Ascending aorta (tissue), 2 donors: ENCODE measurements around the gene AQR. TPM values are rescaled to one million over a fixed set of nuclear protein-coding genes. Genes with fewer than 3 reads are reported as not detected.
"Not testable (repeated sequence)": the region's sequence is repeated elsewhere in the genome, so short reads cannot be mapped to it uniquely, and the experiment has no call there.

Source experiments
- DNase-seq, 2 donors: peaks; one replicate each; pipeline ENCODE4 v3.0.0-alpha.2; 2019; ENCODE audit warnings: low spot score in 2 of 2
- H3K27ac ChIP-seq, 2 donors: fragments of 200-600 bp; sonication (generic); one replicate each; pipeline ENCODE4 v1.5.1; 2016 to 2017; ENCODE audit warnings: mild to moderate bottlenecking in 1 of 2
- H3K27me3 ChIP-seq: fragments of 200-600 bp; sonication (generic); one replicate; pipeline ENCODE4 v1.5.1; 2017
- H3K36me3 ChIP-seq, 2 donors: fragments of 200-600 bp; sonication (generic); one replicate each; pipeline ENCODE4 v1.5.1; 2016
- H3K4me1 ChIP-seq, 2 donors: fragments of 200-600 bp; sonication (generic); one replicate each; pipeline ENCODE4 v1.5.1; 2016 to 2017; ENCODE audit warnings: mild to moderate bottlenecking in 1 of 2
- H3K4me3 ChIP-seq, 2 donors: fragments of 200-600 bp; sonication (generic); one replicate each; pipeline ENCODE4 v1.5.1; 2016 to 2017; ENCODE audit warnings: mild to moderate bottlenecking in 1 of 2
- H3K9me3 ChIP-seq, 2 donors: fragments of 200-600 bp; sonication (generic); one replicate each; pipeline ENCODE4 v1.5.1; 2016
- CTCF ChIP-seq, 3 experiments: fragments of 200-600 bp in 2 of 3; fragments of 450-650 bp in 1 of 3; sonication (generic) in 2 of 3; IDR thresholded peaks; one replicate each; pipeline ENCODE4 v1.5.1; 2016 to 2019; ENCODE audit warnings: antibody characterized with exemption in 3 of 3, mild to moderate bottlenecking in 1 of 3, moderate library complexity in 1 of 3
- intact Hi-C: fragments of 100-400 bp; cut with DNase I; formaldehyde crosslinking; loops from one replicate; pipeline ENCODE4 v1.15.1; 2023
- total RNA-seq: library from RNA; depleted of rRNA; stranded (reverse); fragments of >200 nt; gene quantifications from one replicate; pipeline ENCODE4 v1.1.0, GENCODE V29; 2016

AQR gene
- total RNA-seq, 1 donor from 2014 or later = 17.5 TPM

- Histone ChIP-seq H3K9me3 (no peaks in the 10 kb centered on the region), H3K27me3 (no peaks in the 10 kb centered on the region), H3K27ac (no peak overlapping the region), H3K36me3 (peaks cover 0 to 3% of the 10 kb centered on the region in 2 donors), H3K4me3 (no peak overlapping the region), H3K4me1 (no peaks in the 10 kb centered on the region)
- intact Hi-C loops = no loop called here
- no peak for TF ChIP-seq CTCF (IDR thresholded peaks at IDR 0.05)
- DNase-seq = no peak
Measured at GRCh38 chr15:34952481-34952880, 17.1 kb downstream of the AQR start.

- Histone ChIP-seq H3K27me3 (no peaks in the 10 kb centered on the region), H3K36me3 (peaks cover 0 to 5% of the 10 kb centered on the region in 2 donors), H3K4me3 (no peak overlapping the region), H3K4me1 (no peaks in the 10 kb centered on the region), H3K27ac (no peak overlapping the region), H3K9me3 (no peaks in the 10 kb centered on the region)
- DNase-seq = no peak
- intact Hi-C loops = no loop called here
- TF ChIP-seq CTCF (IDR thresholded peaks at IDR 0.05) = no peak
Measured at GRCh38 chr15:34951993-34952392, 17.5 kb downstream of the AQR start.

- H3K9me3 ChIP-seq = no peaks in the 10 kb centered on the region
- H3K4me1 ChIP-seq = no peaks in the 10 kb centered on the region
- TF ChIP-seq CTCF (IDR thresholded peaks at IDR 0.05) = no peak
- H3K36me3 ChIP-seq = peaks cover 28 to 56% of the 10 kb centered on the region in 2 donors
- intact Hi-C loops = no loop called here
- no peaks in the 10 kb centered on the region for H3K27me3 ChIP-seq
- no peak for DNase-seq
- no peak overlapping the region for H3K4me3 ChIP-seq
- H3K27ac ChIP-seq = no peak overlapping the region
Measured at GRCh38 chr15:34944936-34945335, 24.6 kb downstream of the AQR start.

- no peak overlapping the region for H3K27ac ChIP-seq
- no peaks in the 10 kb centered on the region for H3K4me1 ChIP-seq
- no peak for TF ChIP-seq CTCF (IDR thresholded peaks at IDR 0.05)
- H3K9me3 ChIP-seq = no peaks in the 10 kb centered on the region
- no peak overlapping the region for H3K4me3 ChIP-seq
- DNase-seq = no peak
- intact Hi-C loops = no loop called here
- H3K36me3 ChIP-seq = peaks cover 33 to 65% of the 10 kb centered on the region in 2 donors
- no peaks in the 10 kb centered on the region for H3K27me3 ChIP-seq
Measured at GRCh38 chr15:34943711-34944110, 25.8 kb downstream of the AQR start.

- H3K36me3 ChIP-seq = peaks cover 35 to 69% of the 10 kb centered on the region in 2 donors
- H3K27me3 ChIP-seq, H3K9me3 ChIP-seq, H3K4me1 ChIP-seq, H3K27ac ChIP-seq, intact Hi-C loops, DNase-seq, H3K4me3 ChIP-seq: not testable (repeated sequence)
Measured at GRCh38 chr15:34943264-34943663, 26.3 kb downstream of the AQR start.

- H3K4me1 ChIP-seq = no peaks in the 10 kb centered on the region
- intact Hi-C loops = no loop called here
- no peaks in the 10 kb centered on the region for H3K9me3 ChIP-seq
- no peak for DNase-seq
- no peaks in the 10 kb centered on the region for H3K27me3 ChIP-seq
- H3K4me3 ChIP-seq = no peak overlapping the region
- no peak for TF ChIP-seq CTCF (IDR thresholded peaks at IDR 0.05)
- H3K36me3 ChIP-seq = peaks cover 43 to 74% of the 10 kb centered on the region in 2 donors
- no peak overlapping the region for H3K27ac ChIP-seq
Measured at GRCh38 chr15:34942363-34942762, 27.2 kb downstream of the AQR start.
